ENCODE results near the gene BRD8.

GRCh38 chr5:138224712-138225111, 46.3 kb upstream of the BRD8 start:
- TF ChIP-seq CTCF (IDR thresholded peaks at IDR 0.05) (no peak), EZH2 (IDR thresholded peaks at IDR 0.05; ENCODE audit: borderline replicate concordance, insufficient read depth, low read depth, low read length, poor library complexity, severe bottlenecking) (no peak)

Measured in B cell (primary cell).